Ectodermal cell (in vitro differentiated cells): ENCODE results near the gene ARNT2.

Source experiments
- H3K27ac ChIP-seq: 2 replicates; pipeline ENCODE4 v1.7.0; 2013; ENCODE audit warnings: mild to moderate bottlenecking, low read depth, low read length; ENCODE audit not compliant: insufficient read depth, poor library complexity, severe bottlenecking
- H3K27me3 ChIP-seq: 2 replicates; pipeline ENCODE4 v1.7.0; 2013; ENCODE audit warnings: mild to moderate bottlenecking, low read length; ENCODE audit not compliant: insufficient read depth, control insufficient read depth, poor library complexity, severe bottlenecking
- H3K36me3 ChIP-seq: one replicate; pipeline ENCODE4 v1.7.0; 2013; ENCODE audit warnings: low read length; ENCODE audit not compliant: control insufficient read depth, insufficient read depth
- H3K4me1 ChIP-seq: one replicate; pipeline ENCODE4 v1.7.0; 2013; ENCODE audit warnings: low read length; ENCODE audit not compliant: control insufficient read depth, insufficient read depth
- H3K4me3 ChIP-seq: 2 replicates; pipeline ENCODE4 v1.7.0; 2013; ENCODE audit warnings: low read depth, low read length, control low read depth; ENCODE audit not compliant: insufficient read depth
- H3K9me3 ChIP-seq: 2 replicates; pipeline ENCODE4 v1.7.0; 2013; ENCODE audit warnings: mild to moderate bottlenecking, low read length, moderate library complexity; ENCODE audit not compliant: control insufficient read depth
- WGBS, 2 experiments: methylation state at CpG; one replicate each; pipeline ENCODE4 v1.1.7; 2013; ENCODE audit warnings: missing lambda C conversion rate in 2 of 2; 5-methylcytosine and 5-hydroxymethylcytosine counted together

ARNT2 gene

DNA sequence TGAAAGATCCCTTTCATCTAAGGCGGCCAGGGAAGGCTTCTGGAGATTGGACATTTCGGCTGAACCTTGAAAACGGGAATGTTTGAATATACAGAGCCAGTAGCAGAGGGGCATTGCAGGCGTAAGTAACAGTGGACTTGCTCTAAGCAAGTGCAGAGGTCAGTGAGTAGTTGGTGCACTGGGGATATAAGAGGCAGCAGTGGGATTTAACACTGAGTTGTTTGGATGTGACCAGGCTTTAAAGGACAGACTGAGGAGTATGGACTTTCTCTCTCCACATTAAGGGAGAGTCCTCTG is 1.3 kb downstream of the ARNT2 start:
- H3K4me3 ChIP-seq: no peak overlapping the region
- 77 to 80% methylated on average over 4 of the region's 4 CpGs for WGBS, 2 experiments
- H3K36me3 ChIP-seq: no peaks in the 10 kb centered on the region
- no peak overlapping the region for H3K27ac ChIP-seq
- peaks cover 13% of the 10 kb centered on the region for H3K27me3 ChIP-seq
- H3K4me1 ChIP-seq: peaks cover 12% of the 10 kb centered on the region
- H3K9me3 ChIP-seq: no peaks in the 10 kb centered on the region

DNA sequence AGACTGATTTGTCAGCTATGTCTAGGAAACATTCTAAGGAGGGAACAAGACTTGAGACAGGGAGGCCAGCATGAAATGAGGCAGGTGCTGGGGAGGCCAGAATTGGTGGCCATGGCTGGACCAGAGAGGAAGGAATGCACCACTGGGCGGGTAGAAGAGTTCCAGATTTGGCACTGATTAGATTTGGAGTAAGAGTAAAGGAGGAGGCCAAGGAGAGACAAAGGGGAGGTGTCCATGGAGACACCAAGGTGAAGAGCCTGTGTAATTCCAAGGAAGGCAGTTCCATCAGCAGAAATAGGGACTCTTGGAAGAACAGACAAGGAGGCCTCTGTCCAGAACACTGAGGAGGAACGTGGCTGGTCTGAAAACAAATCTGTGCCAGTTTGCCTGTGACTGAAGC is 1.8 kb downstream of the ARNT2 start:
- Histone ChIP-seq H3K27me3 (peaks cover 13% of the 10 kb centered on the region), H3K9me3 (no peaks in the 10 kb centered on the region), H3K27ac (no peak overlapping the region), H3K4me1 (peaks cover 12% of the 10 kb centered on the region), H3K4me3 (no peak overlapping the region), H3K36me3 (no peaks in the 10 kb centered on the region)
- 92 to 99% methylated on average over 2 of the region's 2 CpGs for WGBS, 2 experiments

DNA sequence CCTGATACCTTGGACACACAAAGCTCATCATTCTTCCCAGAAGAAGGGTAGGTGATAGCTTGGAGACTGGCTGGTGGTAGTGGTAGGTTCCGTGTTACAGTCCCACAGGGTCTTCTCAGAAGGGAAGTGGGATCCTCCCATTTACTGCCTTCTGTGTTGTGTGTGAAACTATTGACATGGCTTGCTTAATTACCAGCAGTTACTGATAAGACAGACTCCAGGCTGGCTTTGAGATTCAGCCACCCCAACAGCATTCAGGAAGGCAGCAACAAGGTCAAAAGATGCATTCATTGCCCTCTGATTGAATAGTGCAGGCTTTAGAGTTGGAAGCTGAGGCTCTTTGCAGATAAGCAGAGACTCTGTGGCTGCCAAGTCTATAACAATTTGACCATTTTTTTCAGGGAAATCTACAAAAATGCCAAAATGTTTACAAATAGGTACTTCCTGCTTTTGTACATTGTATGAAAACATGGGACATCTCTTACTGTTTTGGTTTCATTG is 7.7 kb downstream of the ARNT2 start:
- WGBS, 2 experiments: 88 to 90% methylated on average over 1 of the region's 1 CpG
- Histone ChIP-seq H3K9me3 (no peaks in the 10 kb centered on the region), H3K4me1 (no peaks in the 10 kb centered on the region), H3K4me3 (no peak overlapping the region), H3K27me3 (no peaks in the 10 kb centered on the region), H3K27ac (no peak overlapping the region), H3K36me3 (no peaks in the 10 kb centered on the region)

- Histone ChIP-seq H3K27ac (no peak overlapping the region), H3K4me1 (no peaks in the 10 kb centered on the region), H3K4me3 (no peak overlapping the region), H3K36me3 (no peaks in the 10 kb centered on the region), H3K9me3 (no peaks in the 10 kb centered on the region), H3K27me3 (no peaks in the 10 kb centered on the region)
- 83 to 95% methylated on average over 7 of the region's 7 CpGs for WGBS, 2 experiments
These were observed 10.6 kb downstream of the ARNT2 start for GRCh38 chr15:80414546-80415357.

DNA sequence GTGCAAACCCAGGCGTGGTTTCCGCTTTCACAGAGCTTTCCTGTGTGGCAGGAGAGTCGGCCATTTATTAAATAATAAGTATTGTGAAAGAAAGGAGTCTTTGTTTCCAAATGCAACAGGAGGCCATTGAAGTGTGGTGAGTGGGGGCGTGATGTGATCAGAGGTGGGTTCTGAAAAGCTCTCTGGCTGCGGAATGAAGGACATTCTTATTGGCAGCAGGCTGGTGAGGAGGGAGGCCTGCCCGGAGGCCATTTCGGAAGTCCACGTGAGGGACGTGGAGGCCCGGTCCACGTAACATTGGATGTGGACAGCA is 11.1 kb downstream of the ARNT2 start:
- Histone ChIP-seq H3K4me1 (no peaks in the 10 kb centered on the region), H3K4me3 (no peak overlapping the region), H3K9me3 (no peaks in the 10 kb centered on the region), H3K36me3 (no peaks in the 10 kb centered on the region), H3K27ac (no peak overlapping the region), H3K27me3 (no peaks in the 10 kb centered on the region)
- WGBS, 2 experiments: 95% methylated on average over 11 of the region's 11 CpGs

DNA sequence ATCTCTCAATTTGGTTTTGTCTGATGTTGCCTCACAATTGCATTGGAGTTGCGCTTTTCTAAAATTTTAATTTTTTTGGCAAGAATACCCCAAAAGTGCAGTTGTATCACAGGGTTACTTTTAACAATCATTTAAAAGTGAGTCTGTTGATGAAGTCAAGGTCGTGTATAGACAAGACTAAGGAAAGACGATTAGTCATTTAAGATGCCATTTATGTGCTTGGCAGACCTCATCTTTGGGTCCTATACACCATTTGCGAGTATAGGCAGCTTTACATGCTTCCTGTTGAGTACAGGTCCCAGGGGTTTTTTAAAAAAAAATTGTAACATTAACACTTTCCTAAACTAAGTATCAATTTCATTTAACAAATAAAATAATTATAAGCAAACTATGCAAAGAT is 12.5 kb downstream of the ARNT2 start:
- 82 to 89% methylated on average over 4 of the region's 4 CpGs for WGBS, 2 experiments
- no peaks in the 10 kb centered on the region for H3K27me3 ChIP-seq
- H3K27ac ChIP-seq: no peak overlapping the region

GRCh38 chr15:80418892-80419537 is 14.8 kb downstream of the ARNT2 start:
- Histone ChIP-seq H3K4me1 (no peaks in the 10 kb centered on the region), H3K9me3 (no peaks in the 10 kb centered on the region), H3K36me3 (no peaks in the 10 kb centered on the region), H3K27me3 (no peaks in the 10 kb centered on the region), H3K4me3 (no peak overlapping the region), H3K27ac (no peak overlapping the region)
- WGBS, 2 experiments: 56 to 58% methylated on average over 10 of the region's 10 CpGs

More for the DNA sequence above, 12.5 kb downstream of the ARNT2 start:
- Histone ChIP-seq H3K36me3 (no peaks in the 10 kb centered on the region), H3K4me1 (no peaks in the 10 kb centered on the region), H3K4me3 (no peak overlapping the region), H3K9me3 (no peaks in the 10 kb centered on the region)

- no peak overlapping the region for H3K27ac ChIP-seq
- no peaks in the 10 kb centered on the region for H3K36me3 ChIP-seq
- WGBS, 2 experiments: 89 to 90% methylated on average over 5 of the region's 5 CpGs
- H3K4me1 ChIP-seq: no peaks in the 10 kb centered on the region
- H3K27me3 ChIP-seq: no peaks in the 10 kb centered on the region
- no peak overlapping the region for H3K4me3 ChIP-seq
- H3K9me3 ChIP-seq: no peaks in the 10 kb centered on the region
These were observed 15.4 kb downstream of the ARNT2 start for GRCh38 chr15:80419546-80419945.

DNA sequence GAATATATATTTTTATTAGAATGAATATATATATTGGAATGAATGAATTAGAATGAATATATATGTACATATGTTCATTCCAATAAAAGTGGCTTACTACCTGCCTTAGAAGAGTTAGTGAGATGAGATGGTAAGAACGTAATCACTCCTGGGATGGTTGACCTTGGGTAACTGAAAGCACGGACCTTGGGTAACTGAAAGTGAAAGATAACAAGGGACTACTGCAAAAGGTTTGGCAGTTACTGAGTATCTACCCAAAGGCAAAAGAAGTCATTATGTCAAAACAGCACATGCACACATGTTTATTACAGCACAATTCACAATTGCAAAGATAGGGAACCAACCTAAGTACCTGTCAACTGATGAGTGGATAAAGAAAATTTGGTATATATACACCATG is 16.5 kb downstream of the ARNT2 start:
- Histone ChIP-seq H3K27ac (no peak overlapping the region), H3K9me3 (no peaks in the 10 kb centered on the region), H3K36me3 (no peaks in the 10 kb centered on the region), H3K4me3 (no peak overlapping the region), H3K27me3 (no peaks in the 10 kb centered on the region), H3K4me1 (no peaks in the 10 kb centered on the region)
- WGBS, 2 experiments: 49 to 50% methylated on average over 2 of the region's 2 CpGs

DNA sequence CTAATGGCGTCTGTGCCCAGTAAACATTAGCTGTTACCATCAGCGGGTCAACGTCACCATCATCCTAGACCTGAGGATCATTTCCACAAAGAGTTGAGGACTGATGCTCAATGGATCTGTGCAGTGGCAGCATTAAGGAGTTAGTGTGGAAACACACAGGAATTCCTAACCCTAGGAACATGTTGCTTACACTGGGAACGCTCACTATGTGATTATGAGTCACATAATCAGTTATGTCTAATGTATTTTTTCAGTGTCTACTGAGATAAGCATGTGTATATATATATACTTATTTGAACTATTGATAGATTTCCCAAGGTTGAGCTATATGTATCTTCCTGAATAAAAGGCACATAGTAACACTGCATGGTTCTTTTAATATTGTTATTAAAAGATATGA is 19.0 kb downstream of the ARNT2 start:
- Histone ChIP-seq H3K9me3 (no peaks in the 10 kb centered on the region), H3K36me3 (no peaks in the 10 kb centered on the region), H3K4me3 (no peak overlapping the region), H3K27me3 (no peaks in the 10 kb centered on the region), H3K4me1 (no peaks in the 10 kb centered on the region), H3K27ac (no peak overlapping the region)
- WGBS, 2 experiments: 96 to 98% methylated on average over 4 of the region's 4 CpGs
